Pancreas (tissue), 10 donors: ENCODE data around the gene TP53. TPM values are rescaled to one million over a fixed set of nuclear protein-coding genes. Genes with fewer than 3 reads are reported as not detected.

Experiments
- ATAC-seq, 4 donors: fragments of 200-7000 bp; cut with Tn5 transposase; one replicate each; pipeline versions ENCODE4 v1.8.0 to v1.9.1; 2020; ENCODE audit warnings: mild to moderate bottlenecking in 4 of 4, moderate library complexity in 4 of 4
- DNase-seq, 6 donors: peaks; one replicate each; pipeline ENCODE4 v3.0.0-alpha.2; 2020
- FAIRE-seq: peaks from 2 replicates; lab custom pipeline; 2012; peaks lifted over from hg19 to GRCh38; lab: Jason Lieb, UNC
- H3K27ac ChIP-seq, 4 donors: fragments of 200-600 bp; sonication (generic); 1 replicate in 3 of 4; 2 replicates in 1 of 4; pipeline versions ENCODE4 v1.5.0 to v1.8.0; 2020
- H3K27me3 ChIP-seq, 4 donors: fragments of 200-600 bp; one replicate each; pipeline ENCODE4 v1.8.0; 2021
- H3K36me3 ChIP-seq, 3 donors: fragments of 200-600 bp; sonication (generic) in 1 of 3; one replicate each; pipeline versions ENCODE4 v1.5.0 to v1.8.0; 2020 to 2021
- H3K4me1 ChIP-seq, 3 donors: fragments of 200-600 bp; one replicate each; pipeline ENCODE4 v1.8.0; 2021
- H3K4me3 ChIP-seq, 4 donors: fragments of 200-600 bp; sonication (generic) in 2 of 4; one replicate each; pipeline versions ENCODE4 v1.5.0 to v1.8.0; 2020 to 2021
- H3K9me3 ChIP-seq, 4 donors: fragments of 200-600 bp; one replicate each; pipeline ENCODE4 v1.8.0; 2021
- WGBS, 2 donors: extraction: QIAGEN DNeasy Blood & Tissue Kit; methylation state at CpG; one replicate each; pipeline ENCODE4 v1.1.7; 2013; 5-methylcytosine and 5-hydroxymethylcytosine counted together
- intact Hi-C, 3 donors: fragments of 100-400 bp; cut with DNase I; formaldehyde crosslinking; loops; one replicate each; pipeline versions ENCODE4 v1.11.1 to v1.14.2; 2022
- polyA plus RNA-seq, 2 donors: library from polyadenylated mRNA; stranded (reverse); fragments of 200-250 nt; gene quantifications; one replicate each; pipeline ENCODE4 v1.2.3, GENCODE V29; 2013
- total RNA-seq, 6 donors: library from RNA; stranded (reverse); fragmentation: NEBNext Ultra II Directional in 4 of 6; extraction: Animal tissue kit (Norgen Biotek cat#: 25700) in 4 of 6; gene quantifications; one replicate each; pipeline versions ENCODE4 v1.2.1 to v1.2.4, GENCODE V29; 2021 to 2023
- TF ChIP-seq, protein P1 (sequence below), 4 donors: fragments of 200-600 bp; sonication (generic) in 3 of 4; IDR thresholded peaks; one replicate each; pipeline versions ENCODE4 v1.5.0 to v1.8.0; 2021; ENCODE audit warnings: antibody characterized with exemption in 4 of 4
- donor health status: healthy with polysubstance abuse.
- donor health status: DM: no; HTN: no; CAD: no; lungs with moderate emphysema.
- donor health status: DM: no; HTN: no; CAD: no.
- donor health status: control.
- donor health status: control.
- donor health status: Bipolar disorder and iron deficiency.
- donor health status: DM: yes; HTN: yes; CAD: no.
- donor health status: DM: no; HTN: no; CAD: no.
- donor health status: DM: no; HTN: no; CAD: no.
- donor health status: DM: yes; HTN: yes; CAD: no.

The TP53 gene
- total and polyA plus RNA-seq, 8 donors = 8.3 to 35.9 (median 24.8) TPM

GRCh38 chr17:7721612-7722011, 34.3 kb upstream of the TP53 start:
- no peaks in the 10 kb centered on the region for H3K9me3 ChIP-seq
- H3K36me3 ChIP-seq = no peaks in the 10 kb centered on the region
- ATAC-seq (no peak), DNase-seq (no peak), FAIRE-seq (no peak)
- H3K27ac ChIP-seq = no peak overlapping the region
- intact Hi-C loops = no loop called here
- H3K4me3 ChIP-seq = no peak overlapping the region
- TF ChIP-seq, protein P1, sequence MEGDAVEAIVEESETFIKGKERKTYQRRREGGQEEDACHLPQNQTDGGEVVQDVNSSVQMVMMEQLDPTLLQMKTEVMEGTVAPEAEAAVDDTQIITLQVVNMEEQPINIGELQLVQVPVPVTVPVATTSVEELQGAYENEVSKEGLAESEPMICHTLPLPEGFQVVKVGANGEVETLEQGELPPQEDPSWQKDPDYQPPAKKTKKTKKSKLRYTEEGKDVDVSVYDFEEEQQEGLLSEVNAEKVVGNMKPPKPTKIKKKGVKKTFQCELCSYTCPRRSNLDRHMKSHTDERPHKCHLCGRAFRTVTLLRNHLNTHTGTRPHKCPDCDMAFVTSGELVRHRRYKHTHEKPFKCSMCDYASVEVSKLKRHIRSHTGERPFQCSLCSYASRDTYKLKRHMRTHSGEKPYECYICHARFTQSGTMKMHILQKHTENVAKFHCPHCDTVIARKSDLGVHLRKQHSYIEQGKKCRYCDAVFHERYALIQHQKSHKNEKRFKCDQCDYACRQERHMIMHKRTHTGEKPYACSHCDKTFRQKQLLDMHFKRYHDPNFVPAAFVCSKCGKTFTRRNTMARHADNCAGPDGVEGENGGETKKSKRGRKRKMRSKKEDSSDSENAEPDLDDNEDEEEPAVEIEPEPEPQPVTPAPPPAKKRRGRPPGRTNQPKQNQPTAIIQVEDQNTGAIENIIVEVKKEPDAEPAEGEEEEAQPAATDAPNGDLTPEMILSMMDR (IDR thresholded peaks at IDR 0.05) = no peak
- 80 to 93% methylated on average over 2 of the region's 2 CpGs for WGBS, 2 donors
- no peaks in the 10 kb centered on the region for H3K27me3 ChIP-seq
- H3K4me1 ChIP-seq = peaks cover 0 to 7% (median 0%) of the 10 kb centered on the region in 3 donors

- Histone ChIP-seq H3K9me3 (no peaks in the 10 kb centered on the region), H3K4me1 (peaks cover 0 to 7% (median 0%) of the 10 kb centered on the region in 3 donors), H3K36me3 (no peaks in the 10 kb centered on the region), H3K27ac (no peak overlapping the region), H3K27me3 (no peaks in the 10 kb centered on the region), H3K4me3 (no peak overlapping the region)
- ATAC-seq (no peak), FAIRE-seq (no peak), DNase-seq (no peak)
- 46 to 65% methylated on average over 4 of the region's 4 CpGs for WGBS, 2 donors
- TF ChIP-seq, protein P1 (IDR thresholded peaks at IDR 0.05) = no peak
- intact Hi-C loops = no loop called here
Measured at GRCh38 chr17:7720125-7720524, 32.8 kb upstream of the TP53 start.

DNA sequence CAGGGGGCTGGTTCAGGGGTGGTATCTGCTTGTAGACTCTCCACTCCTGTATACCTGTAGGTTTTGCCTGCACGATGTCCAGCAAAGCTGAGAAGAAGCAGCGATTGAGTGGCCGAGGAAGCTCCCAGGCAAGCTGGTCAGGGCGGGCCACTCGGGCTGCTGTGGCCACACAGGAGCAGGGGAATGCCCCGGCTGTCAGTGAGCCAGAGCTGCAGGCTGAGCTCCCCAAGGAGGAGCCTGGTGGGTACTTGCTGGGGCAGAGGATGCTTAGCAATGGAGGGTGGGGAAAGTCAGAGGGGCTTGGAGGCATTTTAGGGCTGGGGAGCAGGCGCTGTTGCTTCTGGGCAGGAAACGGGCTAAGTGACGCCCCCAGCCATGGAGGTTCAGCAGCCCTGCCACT, 32.4 kb upstream of the TP53 start:
- Histone ChIP-seq H3K4me3 (no peak overlapping the region), H3K27ac (no peak overlapping the region), H3K36me3 (no peaks in the 10 kb centered on the region), H3K4me1 (peaks cover 0 to 7% (median 0%) of the 10 kb centered on the region in 3 donors), H3K9me3 (no peaks in the 10 kb centered on the region), H3K27me3 (no peaks in the 10 kb centered on the region)
- TF ChIP-seq, protein P1 (IDR thresholded peaks at IDR 0.05) = no peak
- DNase-seq (no peak), FAIRE-seq (no peak), ATAC-seq (no peak)
- 69 to 81% methylated on average over 9 of the region's 9 CpGs for WGBS, 2 donors
- intact Hi-C loops = no loop called here

- Histone ChIP-seq H3K4me3 (peak overlapping the region; percentile 36 to 72 (median 62)), H3K27ac (peak overlapping the region; percentile 29 to 55 (median 51)), H3K4me1 (peaks cover 0 to 7% (median 0%) of the 10 kb centered on the region in 3 donors), H3K9me3 (no peaks in the 10 kb centered on the region), H3K36me3 (no peaks in the 10 kb centered on the region), H3K27me3 (no peaks in the 10 kb centered on the region)
- intact Hi-C loops = no loop called here
- FAIRE-seq (no peak), ATAC-seq (peak; percentile 11 to 38 (median 21)), DNase-seq (peak in 1 of 6 donors; percentile 41)
- WGBS, 2 donors = 4 to 10% methylated on average over 16 of the region's 16 CpGs
- TF ChIP-seq, protein P1 (IDR thresholded peaks at IDR 0.05) = no peak
Measured at GRCh38 chr17:7717756-7718350, 30.6 kb upstream of the TP53 start.
